Purkinje cell (primary cell): ENCODE data around the gene POLR2H. TPM values are rescaled to one million over a fixed set of nuclear protein-coding genes. Genes with fewer than 3 reads are reported as not detected.

Source experiments
- polyA plus RNA-seq: library from polyadenylated mRNA; unstranded; fragments of >200 nt; fragmentation: Nextera tagmentation; gene quantifications from 2 replicates; pipeline ENCODE4 v1.2.1, GENCODE V29; 2014

The POLR2H gene
- 49.1 and 108 TPM in 2 replicates for polyA plus RNA-seq

GRCh38 chr3:184361532-184361931 is at the start of gene POLR2H, which contains the start of gene CLCN2:
Gene POLR2H (plus strand): TSS chr3:184361710. CDS start chr3:184363493, 1,783 bp downstream.
Gene CLCN2 (minus strand): TSS chr3:184361605. CDS start chr3:184361479, 126 bp downstream.

GRCh38 chr3:184314363-184314699 is 47.2 kb upstream of the POLR2H start, which contains the start of gene EIF4G1:
Gene EIF4G1 (plus strand): TSS chr3:184314606. CDS start chr3:184315797, 1,191 bp downstream.

GRCh38 chr3:184337399-184337714 is 24.2 kb upstream of the POLR2H start, which contains the start of gene FAM131A:
Gene FAM131A (plus strand): TSS chr3:184337600. CDS start chr3:184337631, 31 bp downstream.

GRCh38 chr3:184377882-184378445 is 16.5 kb downstream of the POLR2H start, which contains the start of gene THPO:
Gene THPO (minus strand): TSS chr3:184378207. CDS start chr3:184376259, 1,948 bp downstream.

GRCh38 chr3:184379358-184380184 is 18.1 kb downstream of the POLR2H start, which contains the start of gene CHRD:
Gene CHRD (plus strand): TSS chr3:184380054. CDS start chr3:184380319, 265 bp downstream.

Other genes with a start within 250 kb of the POLR2H start
- 18.7 and 30.0 TPM in 2 replicates for gene EIF2B5, start 226.4 kb upstream of the POLR2H start, polyA plus RNA-seq
- gene DVL3, start 206.3 kb upstream of the POLR2H start, polyA plus RNA-seq, result 2.8 and 3.7 TPM in 2 replicates
- gene AP2M1, start 186.9 kb upstream of the POLR2H start, polyA plus RNA-seq, result 245 and 317 TPM in 2 replicates
- gene ABCF3, start 175.5 kb upstream of the POLR2H start, polyA plus RNA-seq, result 36.2 and 42.7 TPM in 2 replicates
- gene VWA5B2, start 132.1 kb upstream of the POLR2H start, polyA plus RNA-seq, result 0.89 and 2.1 TPM in 2 replicates
- gene ALG3, start 112.7 kb upstream of the POLR2H start, polyA plus RNA-seq, result 19.4 and 34.3 TPM in 2 replicates
- gene EEF1AKMT4, start 112.0 kb upstream of the POLR2H start, polyA plus RNA-seq, result 2.5 and 3.6 TPM in 2 replicates
- gene CAMK2N2, start 100.2 kb upstream of the POLR2H start, polyA plus RNA-seq, result 27.7 and 48.7 TPM in 2 replicates
- 1.2 and 3.1 TPM in 2 replicates for gene ECE2, start 85.7 kb upstream of the POLR2H start, polyA plus RNA-seq
- 83.9 and 152 TPM in 2 replicates for gene PSMD2, start 62.5 kb upstream of the POLR2H start, polyA plus RNA-seq
- gene EIF4G1, start 47.1 kb upstream of the POLR2H start, polyA plus RNA-seq, result 47.4 and 73.4 TPM in 2 replicates
- 3.1 and 10.4 TPM in 2 replicates for gene FAM131A, start 24.1 kb upstream of the POLR2H start, polyA plus RNA-seq
- 0.71 and 2.6 TPM in 2 replicates for gene CLCN2, start 105 bp upstream of the POLR2H start, polyA plus RNA-seq
- gene THPO, start 16.5 kb downstream of the POLR2H start, polyA plus RNA-seq, result 1.4 TPM in 1 of 2 replicates, not detected in the other
- 0.69 TPM in 1 of 2 replicates, not detected in the other for gene CHRD, start 18.3 kb downstream of the POLR2H start, polyA plus RNA-seq
- 0.05 and 0.20 TPM in 2 replicates for gene EPHB3, start 200.1 kb downstream of the POLR2H start, polyA plus RNA-seq